Trophoblast cell (in vitro differentiated cells and primary cell): ENCODE results near the gene TCP11.
A peak's percentile ranks its signal among the peaks of the same experiment; 100 is the strongest.
"Not testable (repeated sequence)": the region's sequence is repeated elsewhere in the genome, so short reads cannot be mapped to it uniquely, and the experiment has no call there.

Source experiments
- DNase-seq, 2 donors: peaks; one replicate each; pipeline ENCODE4 v3.0.0-alpha.2; 2016
- H2AFZ ChIP-seq: 2 replicates; pipeline ENCODE4 v1.6.1; 2013; ENCODE audit warnings: low read length, moderate library complexity, mild to moderate bottlenecking; ENCODE audit not compliant: insufficient read depth, poor library complexity
- H2AK5ac ChIP-seq: 2 replicates; pipeline ENCODE4 v1.6.1; 2013; ENCODE audit warnings: mild to moderate bottlenecking, low read length
- H2BK120ac ChIP-seq: 2 replicates; pipeline ENCODE4 v1.6.1; 2013; ENCODE audit warnings: low read length, mild to moderate bottlenecking, moderate library complexity; ENCODE audit not compliant: insufficient read depth, poor library complexity
- H2BK12ac ChIP-seq: 2 replicates; pipeline ENCODE4 v1.6.1; 2013; ENCODE audit warnings: mild to moderate bottlenecking, low read length, moderate library complexity
- H2BK5ac ChIP-seq: 2 replicates; pipeline ENCODE4 v1.6.1; 2013; ENCODE audit warnings: low read length, low read depth, moderate library complexity, mild to moderate bottlenecking; ENCODE audit not compliant: poor library complexity
- H3K14ac ChIP-seq: 2 replicates; pipeline ENCODE4 v1.6.1; 2013; ENCODE audit warnings: mild to moderate bottlenecking, low read length
- H3K18ac ChIP-seq: 2 replicates; pipeline ENCODE4 v1.6.1; 2013; ENCODE audit warnings: mild to moderate bottlenecking, low read length
- H3K23ac ChIP-seq: 2 replicates; pipeline ENCODE4 v1.6.1; 2013; ENCODE audit warnings: low read length
- H3K27ac ChIP-seq: 2 replicates; pipeline ENCODE4 v1.5.1; 2013; ENCODE audit warnings: low read depth, mild to moderate bottlenecking, inconsistent platforms, low read length, moderate library complexity
- H3K27me3 ChIP-seq: 2 replicates; pipeline ENCODE4 v1.6.1; 2013; ENCODE audit warnings: inconsistent platforms, mild to moderate bottlenecking, low read length, moderate library complexity; ENCODE audit not compliant: insufficient read depth
- H3K36me3 ChIP-seq, 2 experiments: 1 replicate in 1 of 2; 2 replicates in 1 of 2; pipeline ENCODE4 v1.6.1; 2013; ENCODE audit warnings: low read length in 2 of 2, mild to moderate bottlenecking in 2 of 2, moderate library complexity in 1 of 2; ENCODE audit not compliant: insufficient read depth in 2 of 2, control insufficient read depth in 1 of 2
- H3K4ac ChIP-seq: 2 replicates; pipeline ENCODE4 v1.6.1; 2013; ENCODE audit warnings: low read depth, mild to moderate bottlenecking, low read length, moderate library complexity
- H3K4me1 ChIP-seq, 2 experiments: 1 replicate in 1 of 2; 2 replicates in 1 of 2; pipeline ENCODE4 v1.6.1; 2013; ENCODE audit warnings: low read length in 2 of 2, mild to moderate bottlenecking in 2 of 2, moderate library complexity in 1 of 2; ENCODE audit not compliant: insufficient read depth in 2 of 2, control insufficient read depth in 1 of 2
- H3K4me2 ChIP-seq: 2 replicates; pipeline ENCODE4 v1.6.1; 2013; ENCODE audit warnings: inconsistent platforms, mild to moderate bottlenecking, low read length, moderate library complexity
- H3K4me3 ChIP-seq: 2 replicates; pipeline ENCODE4 v1.5.1; 2013; ENCODE audit warnings: mild to moderate bottlenecking, low read depth, low read length, inconsistent platforms
- H3K79me1 ChIP-seq: one replicate; pipeline ENCODE4 v1.6.1; 2013; ENCODE audit warnings: low read length
- H3K79me2 ChIP-seq: 2 replicates; pipeline ENCODE4 v1.6.1; 2013; ENCODE audit warnings: low read length, mild to moderate bottlenecking; ENCODE audit not compliant: control insufficient read depth, insufficient read depth, poor library complexity
- H3K9ac ChIP-seq: 2 replicates; pipeline ENCODE4 v1.6.1; 2013; ENCODE audit warnings: mild to moderate bottlenecking, low read length
- H3K9me3 ChIP-seq: 2 replicates; pipeline ENCODE4 v1.6.1; 2013; ENCODE audit warnings: low read depth, mild to moderate bottlenecking, control low read depth, inconsistent platforms, low read length; ENCODE audit not compliant: insufficient read depth
- H4K12ac ChIP-seq: 2 replicates; pipeline ENCODE4 v1.6.1; 2013; ENCODE audit warnings: low read depth, mild to moderate bottlenecking, low read length, moderate library complexity
- H4K8ac ChIP-seq: 2 replicates; pipeline ENCODE4 v1.6.1; 2013; ENCODE audit warnings: low read depth, mild to moderate bottlenecking, low read length, moderate library complexity
- H4K91ac ChIP-seq: one replicate; pipeline ENCODE4 v1.6.1; 2013; ENCODE audit warnings: low read depth, mild to moderate bottlenecking, low read length, moderate library complexity
- WGBS: extraction: QIAGEN DNeasy Blood & Tissue Kit; methylation state at CpG from one replicate; pipeline ENCODE4 v1.1.7; 2013; ENCODE audit warnings: missing lambda C conversion rate; ENCODE audit not compliant: insufficient read length, insufficient coverage; ENCODE audit errors: extremely low coverage; 5-methylcytosine and 5-hydroxymethylcytosine counted together

TCP11 gene

GRCh38 chr6:35124356-35124755 is 16.8 kb downstream of the TCP11 start:
- Histone ChIP-seq H3K79me1 (no peaks in the 10 kb centered on the region), H3K23ac (no peak overlapping the region), H3K4me1 (no peaks in the 10 kb centered on the region), H3K18ac (no peak overlapping the region), H3K36me3 (no peaks in the 10 kb centered on the region), H3K9ac (no peak overlapping the region), H4K12ac (no peak overlapping the region), H2BK120ac (no peak overlapping the region), H3K4me3 (no peak overlapping the region), H2BK12ac (no peak overlapping the region), H2AFZ (no peak overlapping the region), H3K27me3 (no peaks in the 10 kb centered on the region), H3K9me3 (no peaks in the 10 kb centered on the region), H2BK5ac (no peak overlapping the region), H3K4me2 (no peak overlapping the region), H2AK5ac (no peak overlapping the region), H4K8ac (no peak overlapping the region), H3K79me2 (no peaks in the 10 kb centered on the region), H3K14ac (no peak overlapping the region), H3K4ac (no peak overlapping the region), H4K91ac (no peak overlapping the region), H3K27ac (no peak overlapping the region)
- no CpG with 5 or more reads among the region's 1 CpG for whole genome bisulfite sequencing
- DNase-seq, result no peak

- H3K4me3 ChIP-seq, result no peak overlapping the region
- H2AFZ ChIP-seq, result no peak overlapping the region
- H3K18ac ChIP-seq, result no peak overlapping the region
- H3K9me3 ChIP-seq, result no peaks in the 10 kb centered on the region
- no peak overlapping the region for H3K4ac ChIP-seq
- no peaks in the 10 kb centered on the region for H3K27me3 ChIP-seq
- DNase-seq, result peak; percentile 66 to 87
- H2BK12ac ChIP-seq, result no peak overlapping the region
- no peak overlapping the region for H4K12ac ChIP-seq
- H2BK120ac ChIP-seq, result no peak overlapping the region
- H3K9ac ChIP-seq, result no peak overlapping the region
- H3K14ac ChIP-seq, result no peak overlapping the region
- no peak overlapping the region for H3K4me2 ChIP-seq
- no peak overlapping the region for H4K8ac ChIP-seq
- no peaks in the 10 kb centered on the region for H3K4me1 ChIP-seq
- no peak overlapping the region for H2AK5ac ChIP-seq
- no CpG with 5 or more reads among the region's 2 CpGs for WGBS
- no peaks in the 10 kb centered on the region for H3K79me1 ChIP-seq
- no peak overlapping the region for H2BK5ac ChIP-seq
- no peaks in the 10 kb centered on the region for H3K79me2 ChIP-seq
- H4K91ac ChIP-seq, result no peak overlapping the region
- H3K27ac ChIP-seq, result no peak overlapping the region
- H3K23ac ChIP-seq, result no peak overlapping the region
- no peaks in the 10 kb centered on the region for H3K36me3 ChIP-seq
Measured at GRCh38 chr6:35120746-35121145, 20.4 kb downstream of the TCP11 start.

GRCh38 chr6:35108309-35108885 is 32.7 kb downstream of the TCP11 start:
- no peak overlapping the region for H2AFZ ChIP-seq
- no peak overlapping the region for H3K4ac ChIP-seq
- H4K91ac ChIP-seq, result no peak overlapping the region
- H3K18ac ChIP-seq, result no peak overlapping the region
- no peaks in the 10 kb centered on the region for H3K36me3 ChIP-seq
- H3K27ac ChIP-seq, result no peak overlapping the region
- no peaks in the 10 kb centered on the region for H3K9me3 ChIP-seq
- no peak overlapping the region for H3K4me3 ChIP-seq
- no peak for DNase-seq
- H3K79me1 ChIP-seq, result no peaks in the 10 kb centered on the region
- no peaks in the 10 kb centered on the region for H3K79me2 ChIP-seq
- no peak overlapping the region for H2BK5ac ChIP-seq
- no peak overlapping the region for H2BK120ac ChIP-seq
- no CpG with 5 or more reads among the region's 2 CpGs for WGBS
- H4K8ac ChIP-seq, result no peak overlapping the region
- H3K4me1 ChIP-seq, result no peaks in the 10 kb centered on the region
- H3K4me2 ChIP-seq, result no peak overlapping the region
- no peak overlapping the region for H3K23ac ChIP-seq
- no peak overlapping the region for H4K12ac ChIP-seq
- no peak overlapping the region for H2AK5ac ChIP-seq
- no peak overlapping the region for H2BK12ac ChIP-seq
- no peak overlapping the region for H3K14ac ChIP-seq
- no peaks in the 10 kb centered on the region for H3K27me3 ChIP-seq
- H3K9ac ChIP-seq, result no peak overlapping the region

- H3K4ac ChIP-seq, H2BK12ac ChIP-seq, H3K27me3 ChIP-seq, H3K18ac ChIP-seq, H3K9ac ChIP-seq, H2AFZ ChIP-seq, H3K27ac ChIP-seq, H3K79me1 ChIP-seq, H4K8ac ChIP-seq, H2AK5ac ChIP-seq, H3K36me3 ChIP-seq, H4K91ac ChIP-seq, H3K4me1 ChIP-seq, H2BK5ac ChIP-seq, H3K14ac ChIP-seq, H4K12ac ChIP-seq, H3K23ac ChIP-seq, H3K4me2 ChIP-seq, H3K79me2 ChIP-seq, H3K4me3 ChIP-seq, H3K9me3 ChIP-seq, H2BK120ac ChIP-seq: not testable (repeated sequence)
- no CpG with 5 or more reads among the region's 5 CpGs for WGBS
- DNase-seq, result peak in 1 of 2 donors; percentile 47
Measured at GRCh38 chr6:35107761-35108160, 33.4 kb downstream of the TCP11 start.
